HFFc6 (cell line): Measurements from ENCODE around the gene SCAP. TPM values are rescaled to one million over a fixed set of nuclear protein-coding genes. Genes with fewer than 3 reads are reported as not detected.
A peak's percentile ranks its signal among the peaks of the same experiment; 100 is the strongest.

Source experiments
- DNase-seq: peaks from one replicate; pipeline ENCODE4 v3.0.0-alpha.2; 2018
- H3K27ac Mint-ChIP-seq: 2 replicates; pipeline ENCODE4 v1.8.0; 2020; ENCODE audit warnings: mild to moderate bottlenecking, mixed read lengths
- H3K27me3 Mint-ChIP-seq: 2 replicates; pipeline ENCODE4 v1.8.0; 2021; ENCODE audit warnings: mild to moderate bottlenecking, moderate library complexity, mixed read lengths; ENCODE audit not compliant: insufficient read depth
- H3K36me3 Mint-ChIP-seq: 2 replicates; pipeline ENCODE4 v1.8.0; 2021; ENCODE audit warnings: low read depth, mixed read lengths
- H3K4me1 Mint-ChIP-seq: 2 replicates; pipeline ENCODE4 v1.8.0; 2020; ENCODE audit warnings: low read depth, mixed read lengths
- H3K4me3 Mint-ChIP-seq: 2 replicates; pipeline ENCODE4 v1.8.0; 2020; ENCODE audit warnings: mild to moderate bottlenecking, moderate library complexity, mixed read lengths
- H3K9me3 Mint-ChIP-seq: 2 replicates; pipeline ENCODE4 v1.8.0; 2020; ENCODE audit warnings: mild to moderate bottlenecking, mixed read lengths
- total RNA-seq, 6 experiments: library from RNA; stranded (reverse); fragmentation: NEBNext Ultra II Directional; extraction: Animal tissue kit (Norgen Biotek cat#: 25700); gene quantifications; 2 replicates in 1 of 6; 3 replicates in 5 of 6; pipeline ENCODE4 v1.2.3, GENCODE V29; 2021
- TF ChIP-seq, protein P1 (sequence below): fragments of 200-600 bp; sonication (generic); IDR thresholded peaks from 2 replicates; pipeline ENCODE4 v1.5.0; 2021; ENCODE audit warnings: antibody characterized with exemption, mild to moderate bottlenecking

The SCAP gene
- total RNA-seq, 6 experiments from 2014 or later, result 48.3 to 63.3 (median 54.9) TPM

- peaks cover 35% of the 10 kb centered on the region for H3K36me3 Mint-ChIP-seq
- no peaks in the 10 kb centered on the region for H3K9me3 Mint-ChIP-seq
- H3K27me3 Mint-ChIP-seq, result peaks cover 9% of the 10 kb centered on the region
- DNase-seq, result no peak
- peaks cover 39% of the 10 kb centered on the region for H3K4me1 Mint-ChIP-seq
- TF ChIP-seq, protein P1, sequence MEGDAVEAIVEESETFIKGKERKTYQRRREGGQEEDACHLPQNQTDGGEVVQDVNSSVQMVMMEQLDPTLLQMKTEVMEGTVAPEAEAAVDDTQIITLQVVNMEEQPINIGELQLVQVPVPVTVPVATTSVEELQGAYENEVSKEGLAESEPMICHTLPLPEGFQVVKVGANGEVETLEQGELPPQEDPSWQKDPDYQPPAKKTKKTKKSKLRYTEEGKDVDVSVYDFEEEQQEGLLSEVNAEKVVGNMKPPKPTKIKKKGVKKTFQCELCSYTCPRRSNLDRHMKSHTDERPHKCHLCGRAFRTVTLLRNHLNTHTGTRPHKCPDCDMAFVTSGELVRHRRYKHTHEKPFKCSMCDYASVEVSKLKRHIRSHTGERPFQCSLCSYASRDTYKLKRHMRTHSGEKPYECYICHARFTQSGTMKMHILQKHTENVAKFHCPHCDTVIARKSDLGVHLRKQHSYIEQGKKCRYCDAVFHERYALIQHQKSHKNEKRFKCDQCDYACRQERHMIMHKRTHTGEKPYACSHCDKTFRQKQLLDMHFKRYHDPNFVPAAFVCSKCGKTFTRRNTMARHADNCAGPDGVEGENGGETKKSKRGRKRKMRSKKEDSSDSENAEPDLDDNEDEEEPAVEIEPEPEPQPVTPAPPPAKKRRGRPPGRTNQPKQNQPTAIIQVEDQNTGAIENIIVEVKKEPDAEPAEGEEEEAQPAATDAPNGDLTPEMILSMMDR, result no peak
- peak overlapping the region; percentile 100 for H3K27ac Mint-ChIP-seq
- H3K4me3 Mint-ChIP-seq, result peak overlapping the region; percentile 99
Measured at GRCh38 chr3:47379411-47379899, 96.3 kb downstream of the SCAP start.

GRCh38 chr3:47378869-47379268 lies 96.9 kb downstream of the SCAP start:
- TF ChIP-seq, protein P1, result no peak
- Mint-ChIP-seq H3K4me3 (no peak overlapping the region; the same call in 1 of the 2 replicates), H3K27me3 (peaks cover 9% of the 10 kb centered on the region), H3K36me3 (peaks cover 35% of the 10 kb centered on the region), H3K4me1 (peaks cover 39% of the 10 kb centered on the region), H3K27ac (no peak overlapping the region), H3K9me3 (no peaks in the 10 kb centered on the region)
- DNase-seq, result no peak

- TF ChIP-seq, protein P1, result no peak
- Mint-ChIP-seq H3K27me3 (peaks cover 9% of the 10 kb centered on the region), H3K4me3 (no peak overlapping the region), H3K4me1 (peaks cover 26% of the 10 kb centered on the region), H3K36me3 (peaks cover 25% of the 10 kb centered on the region), H3K9me3 (no peaks in the 10 kb centered on the region), H3K27ac (no peak overlapping the region; the same call in 1 of the 2 replicates)
- DNase-seq, result no peak
Measured at GRCh38 chr3:47377186-47377585, 98.6 kb downstream of the SCAP start.

DNA sequence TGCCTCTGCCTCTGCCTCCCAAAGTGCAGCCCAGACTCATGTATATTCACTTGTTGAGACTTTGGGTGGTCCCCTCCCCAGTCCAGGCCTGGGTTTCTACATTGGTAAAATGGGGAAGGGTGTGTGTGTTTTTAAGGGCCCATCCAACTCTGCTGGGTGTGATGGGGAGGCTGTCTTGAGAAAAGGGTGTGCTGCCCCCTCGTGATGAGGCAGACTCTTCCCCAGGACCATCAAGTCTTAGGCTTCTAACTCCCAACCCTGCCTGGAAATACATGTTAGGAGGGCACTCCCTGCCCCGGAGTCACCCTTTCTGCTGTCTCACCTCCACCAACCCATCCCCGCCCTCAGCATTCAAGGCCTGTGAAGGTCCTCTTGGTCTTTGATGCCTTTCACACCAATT lies 99.3 kb downstream of the SCAP start:
- Mint-ChIP-seq H3K4me3 (no peak overlapping the region), H3K36me3 (peaks cover 20% of the 10 kb centered on the region), H3K4me1 (peaks cover 18% of the 10 kb centered on the region), H3K27ac (no peak overlapping the region), H3K27me3 (peaks cover 9% of the 10 kb centered on the region), H3K9me3 (no peaks in the 10 kb centered on the region)
- TF ChIP-seq, protein P1, result no peak; the same call in 1 of the 2 replicates
- no peak for DNase-seq

GRCh38 chr3:47374587-47374986 lies 101.2 kb downstream of the SCAP start:
- no peak overlapping the region for H3K4me3 Mint-ChIP-seq
- TF ChIP-seq, protein P1, result no peak
- H3K36me3 Mint-ChIP-seq, result peaks cover 7% of the 10 kb centered on the region
- H3K27me3 Mint-ChIP-seq, result peaks cover 3% of the 10 kb centered on the region
- DNase-seq, result no peak
- H3K27ac Mint-ChIP-seq, result no peak overlapping the region
- H3K9me3 Mint-ChIP-seq, result no peaks in the 10 kb centered on the region
- peaks cover 7% of the 10 kb centered on the region for H3K4me1 Mint-ChIP-seq
